Stimulated activated CD8-positive, alpha-beta memory T cell treated with anti-CD3 and anti-CD28 coated beads, Interleukin-15, amount 100 ng/mL, for 24 hours (primary cell): Measurements from ENCODE around the gene CALCB.

Experiments
- DNase-seq: peaks from one replicate; pipeline ENCODE4 v3.0.0-alpha.2; 2020; ENCODE audit warnings: low read depth

CALCB gene

DNA sequence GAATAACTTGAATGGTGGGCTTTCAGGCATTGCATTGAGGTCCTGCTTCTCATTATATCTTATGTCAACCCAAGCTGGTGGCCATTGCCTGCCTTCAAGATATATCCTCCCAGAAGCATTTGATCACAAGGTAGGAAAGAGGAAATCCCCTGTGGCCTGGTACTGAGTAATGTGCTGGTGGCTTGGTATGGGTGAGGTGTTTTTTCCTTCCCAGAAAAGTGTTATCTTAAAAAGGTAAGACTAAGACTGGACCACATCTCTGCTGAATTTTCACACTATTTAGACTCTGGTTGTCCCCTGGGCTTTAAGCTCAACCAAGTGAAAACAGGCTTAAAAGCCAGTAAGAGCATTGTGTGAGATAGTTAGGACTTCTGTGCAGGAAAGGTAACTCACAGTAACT lies 45.0 kb downstream of the CALCB start:
- DNase-seq: no peak

DNA sequence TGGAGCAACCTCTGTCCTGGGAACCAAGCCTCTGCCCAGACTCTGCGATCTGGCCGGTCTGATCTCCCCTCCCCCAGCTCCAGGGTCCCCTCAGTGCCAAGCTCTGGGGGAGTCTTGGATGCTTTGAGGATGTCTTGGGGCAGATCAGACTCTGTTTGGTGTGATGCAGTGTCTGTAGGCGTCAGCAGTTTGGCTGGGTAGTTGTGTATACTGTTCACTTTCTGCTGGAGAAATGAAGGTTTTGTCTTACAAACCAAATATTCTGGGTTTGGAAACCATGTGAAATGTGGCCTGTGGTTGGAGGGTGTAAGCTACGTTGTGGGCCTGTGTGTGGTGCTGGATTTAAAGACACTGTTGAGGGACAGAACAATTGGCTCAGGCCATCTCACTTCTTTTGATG lies 46.0 kb downstream of the CALCB start:
- no peak for DNase-seq

DNA sequence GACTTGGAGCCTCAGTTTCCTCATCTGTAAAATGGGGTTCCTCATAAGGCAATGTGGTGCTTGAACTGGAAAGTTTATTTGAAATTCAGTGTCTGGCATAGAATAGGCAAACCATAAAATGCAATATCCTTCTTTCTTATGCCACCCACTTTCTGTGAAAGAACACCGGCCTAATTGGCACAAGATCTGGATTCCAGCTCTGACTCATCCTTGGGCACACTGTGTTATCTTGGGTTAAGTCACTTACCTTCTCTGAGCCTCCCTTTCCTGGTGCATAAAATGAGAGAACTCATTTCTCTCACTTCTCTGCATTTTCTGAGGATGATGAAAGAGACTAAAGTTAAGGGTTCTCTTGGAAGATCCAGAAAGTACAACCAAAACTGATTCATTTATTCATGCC lies 46.4 kb downstream of the CALCB start:
- no peak for DNase-seq

DNA sequence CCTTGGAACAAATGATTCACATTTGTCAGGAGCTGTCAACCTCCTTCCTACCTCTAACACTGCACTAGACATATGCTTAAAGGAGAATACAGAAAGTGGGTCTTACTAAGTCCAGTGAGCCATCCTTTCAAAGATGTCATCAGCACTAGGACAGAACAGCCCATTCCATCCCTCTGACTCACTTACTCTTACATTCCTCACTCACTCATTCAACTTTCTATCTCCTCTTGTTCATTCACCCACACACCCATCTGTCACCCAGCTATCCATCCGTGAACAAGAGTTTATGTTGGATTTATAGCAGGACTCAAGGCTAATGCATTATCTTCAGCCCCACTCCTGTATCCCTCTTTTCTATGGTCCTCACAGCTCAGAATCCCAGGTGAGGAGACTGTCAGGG lies 50.5 kb downstream of the CALCB start:
- DNase-seq: no peak

DNA sequence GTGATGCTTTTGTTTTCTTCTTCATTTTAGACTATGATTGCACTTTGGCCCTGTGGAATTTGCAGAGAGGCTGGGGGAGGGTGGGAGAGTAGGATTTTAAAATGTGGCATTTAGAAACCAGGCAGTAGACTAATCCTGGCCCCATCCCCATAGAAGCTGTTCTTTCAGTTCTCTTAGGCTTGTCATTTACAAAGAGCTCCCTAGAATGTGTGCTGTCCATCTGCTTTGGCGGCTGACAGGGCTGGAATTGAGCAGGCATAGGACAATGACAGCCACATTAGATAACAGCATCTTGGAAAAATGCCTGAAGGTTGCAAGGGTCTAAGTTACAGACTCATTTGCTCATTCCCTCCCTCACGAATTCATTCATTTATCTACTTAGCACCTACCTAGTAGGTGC lies 51.1 kb downstream of the CALCB start:
- no peak for DNase-seq

DNA sequence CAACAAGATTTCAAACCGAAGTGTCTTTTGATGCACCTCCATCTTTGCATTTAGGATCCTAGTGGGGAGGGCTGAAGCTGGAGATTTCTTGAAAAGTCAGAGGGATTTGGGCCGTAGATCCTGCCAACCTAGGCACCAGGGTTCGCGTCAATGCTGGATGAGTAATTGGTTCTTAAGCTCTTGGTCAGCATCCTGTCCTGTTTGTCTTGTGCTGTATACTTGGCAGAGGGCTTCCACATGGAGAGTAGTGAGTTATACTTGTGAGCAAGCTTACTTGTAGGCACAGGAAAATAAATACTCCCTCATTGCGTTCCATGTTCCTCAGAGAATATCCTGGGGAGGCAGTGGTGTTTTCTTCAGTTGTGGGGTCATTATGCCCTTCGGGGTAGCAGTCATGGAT lies 53.9 kb downstream of the CALCB start:
- no peak for DNase-seq
